Stomach (tissue), 4 donors: ENCODE data around the gene MBP.

Source experiments
- EP300 ChIP-seq: sonication (generic); formaldehyde crosslinking; IDR thresholded peaks from one replicate; pipeline ENCODE4 v1.6.1; 2017; ENCODE audit warnings: antibody characterized with exemption
- POLR2A ChIP-seq, 4 donors: fragments of 450-650 bp; IDR thresholded peaks; one replicate each; pipeline ENCODE4 v1.6.1; 2016; ENCODE audit warnings: antibody characterized with exemption in 4 of 4, control low read depth in 2 of 4, mild to moderate bottlenecking in 1 of 4, moderate library complexity in 1 of 4
- POLR2AphosphoS5 ChIP-seq, 3 donors: sonication (generic); formaldehyde crosslinking; IDR thresholded peaks; one replicate each; pipeline ENCODE4 v1.6.1; 2016; ENCODE audit warnings: antibody characterized with exemption in 3 of 3
- TF ChIP-seq, protein P1 (sequence below), 7 experiments: fragments of 450-650 bp in 4 of 7; fragments of 200-600 bp in 3 of 7; sonication (generic) in 3 of 7; IDR thresholded peaks; one replicate each; pipeline ENCODE4 v1.5.1; 2016 to 2019; ENCODE audit warnings: antibody characterized with exemption in 7 of 7, control low read depth in 2 of 7, mild to moderate bottlenecking in 1 of 7

DNA sequence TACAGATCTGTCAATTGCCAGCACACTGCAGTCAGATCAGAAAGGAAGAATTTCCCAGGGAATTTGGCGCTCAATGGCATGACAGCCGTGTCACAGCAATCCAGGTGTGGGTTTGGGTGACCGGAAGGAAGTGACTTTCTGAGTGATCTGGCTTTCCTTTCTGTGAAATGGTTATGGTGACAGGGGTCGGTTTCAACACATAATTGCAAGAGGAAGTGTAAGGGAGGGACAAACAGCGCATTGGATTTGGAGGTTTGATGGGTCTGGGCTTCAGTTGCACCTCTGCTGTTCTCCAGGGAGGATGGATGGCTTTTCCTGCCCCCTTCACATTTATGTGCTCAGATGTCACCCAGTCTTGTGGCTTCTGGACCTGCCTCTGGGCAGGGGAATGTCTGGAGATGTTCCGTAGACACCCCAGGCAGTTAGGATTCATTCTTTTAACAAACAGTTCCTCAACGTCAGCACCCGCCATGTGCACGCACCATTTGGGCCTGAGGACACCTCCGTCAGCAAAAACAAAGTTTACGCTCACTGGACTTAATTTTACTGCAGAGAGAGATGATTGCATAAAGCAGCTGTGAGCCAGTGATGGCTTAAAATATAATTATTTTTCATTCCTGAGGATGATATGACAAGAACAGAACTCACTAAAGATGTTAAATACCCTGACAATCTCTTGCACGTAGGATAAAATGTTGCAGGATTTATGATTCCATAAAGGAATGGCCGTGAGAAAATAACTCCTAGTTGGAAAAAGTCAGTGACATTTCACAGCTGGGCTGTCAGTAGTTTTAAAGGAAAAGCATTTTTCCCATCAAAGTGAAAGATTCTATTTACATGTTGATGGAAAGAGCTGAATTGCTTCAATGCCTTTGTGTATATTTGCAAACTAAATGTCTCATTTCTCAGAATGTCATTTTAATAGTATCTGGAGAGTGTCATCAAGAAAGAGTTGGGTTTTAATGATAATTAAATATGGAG, 36.9 kb downstream of the MBP start:
- TF ChIP-seq, protein P1, sequence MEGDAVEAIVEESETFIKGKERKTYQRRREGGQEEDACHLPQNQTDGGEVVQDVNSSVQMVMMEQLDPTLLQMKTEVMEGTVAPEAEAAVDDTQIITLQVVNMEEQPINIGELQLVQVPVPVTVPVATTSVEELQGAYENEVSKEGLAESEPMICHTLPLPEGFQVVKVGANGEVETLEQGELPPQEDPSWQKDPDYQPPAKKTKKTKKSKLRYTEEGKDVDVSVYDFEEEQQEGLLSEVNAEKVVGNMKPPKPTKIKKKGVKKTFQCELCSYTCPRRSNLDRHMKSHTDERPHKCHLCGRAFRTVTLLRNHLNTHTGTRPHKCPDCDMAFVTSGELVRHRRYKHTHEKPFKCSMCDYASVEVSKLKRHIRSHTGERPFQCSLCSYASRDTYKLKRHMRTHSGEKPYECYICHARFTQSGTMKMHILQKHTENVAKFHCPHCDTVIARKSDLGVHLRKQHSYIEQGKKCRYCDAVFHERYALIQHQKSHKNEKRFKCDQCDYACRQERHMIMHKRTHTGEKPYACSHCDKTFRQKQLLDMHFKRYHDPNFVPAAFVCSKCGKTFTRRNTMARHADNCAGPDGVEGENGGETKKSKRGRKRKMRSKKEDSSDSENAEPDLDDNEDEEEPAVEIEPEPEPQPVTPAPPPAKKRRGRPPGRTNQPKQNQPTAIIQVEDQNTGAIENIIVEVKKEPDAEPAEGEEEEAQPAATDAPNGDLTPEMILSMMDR (IDR thresholded peaks at IDR 0.05), result no peak
- TF ChIP-seq POLR2A (IDR thresholded peaks at IDR 0.05) (no peak), POLR2AphosphoS5 (IDR thresholded peaks at IDR 0.05) (peak in 1 of 3 donors; percentile 60), EP300 (peak; percentile 53)
